8988T (cell line): ENCODE data around the gene RNU2-63P.
"Not testable (repeated sequence)": the region's sequence is repeated elsewhere in the genome, so short reads cannot be mapped to it uniquely, and the experiment has no call there.

Source experiments
- DNase-seq: peaks from one replicate; pipeline ENCODE4 v3.0.0; 2011

RNU2-63P gene

DNA sequence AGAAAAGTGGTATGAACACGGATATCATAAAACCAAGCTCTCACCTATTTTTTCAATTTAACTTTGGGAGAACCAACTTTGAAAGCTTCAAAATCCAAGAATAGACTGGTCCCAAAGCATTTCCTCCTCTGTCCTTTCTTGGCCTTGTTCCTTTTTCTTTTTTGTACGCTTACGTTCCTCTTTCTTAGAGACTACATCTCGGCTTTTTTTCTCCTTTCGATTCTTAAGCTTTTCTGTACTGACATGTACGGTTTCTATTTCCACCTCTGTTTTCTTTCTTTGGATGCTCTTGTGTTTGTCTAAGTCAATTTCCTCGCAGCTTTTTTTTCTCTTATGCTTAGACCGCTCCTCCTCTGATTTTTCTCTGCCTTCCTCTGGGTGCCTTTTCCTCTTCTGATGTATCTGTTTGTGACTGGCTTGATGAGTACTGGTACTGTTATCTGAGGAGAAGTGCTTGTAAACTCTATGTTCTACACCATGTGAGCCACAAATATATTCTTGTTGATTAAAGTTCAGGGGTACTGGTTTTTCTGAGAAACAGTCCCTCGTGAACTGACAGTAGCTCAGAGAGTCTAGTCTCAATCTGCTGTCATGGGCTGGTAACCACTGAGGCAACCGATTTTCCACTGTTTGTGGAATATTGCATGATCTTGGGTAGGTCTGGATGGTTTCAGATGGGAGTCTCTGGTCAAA is 11.5 kb upstream of the RNU2-63P start:
- no peak for DNase-seq

DNA sequence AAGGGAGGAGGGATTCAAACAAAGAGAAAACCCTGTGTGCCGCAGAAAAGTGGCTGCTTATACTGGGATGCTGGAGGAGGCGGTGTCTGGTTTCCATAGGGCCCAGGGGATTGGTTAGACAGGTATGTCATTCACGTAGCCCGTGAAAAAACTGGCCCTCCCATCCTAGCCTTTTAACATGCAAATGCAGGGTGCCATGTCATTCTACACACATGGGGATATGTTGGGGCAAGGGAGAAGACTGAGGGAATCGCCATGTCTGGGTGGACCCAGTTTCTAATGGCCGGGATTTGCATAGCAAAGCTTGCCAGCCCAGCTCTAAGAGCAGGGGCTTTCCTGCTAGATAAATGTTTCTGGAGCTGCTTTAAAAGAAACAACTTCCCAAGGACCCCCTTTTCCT is 8.2 kb upstream of the RNU2-63P start:
- DNase-seq = no peak

DNA sequence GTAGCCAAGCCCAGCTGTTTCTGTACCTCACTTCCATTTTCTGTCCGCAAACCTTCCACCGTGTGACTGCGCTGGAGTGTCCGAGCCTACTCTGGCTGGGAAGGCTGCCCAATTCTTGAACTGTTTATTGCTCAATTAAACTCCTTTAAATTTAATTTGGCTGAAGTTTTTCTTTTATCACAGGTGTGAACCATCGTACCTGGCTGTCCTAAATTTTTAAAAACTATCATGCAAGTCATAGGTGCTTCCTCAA is 6.2 kb upstream of the RNU2-63P start:
- DNase-seq = no peak

DNA sequence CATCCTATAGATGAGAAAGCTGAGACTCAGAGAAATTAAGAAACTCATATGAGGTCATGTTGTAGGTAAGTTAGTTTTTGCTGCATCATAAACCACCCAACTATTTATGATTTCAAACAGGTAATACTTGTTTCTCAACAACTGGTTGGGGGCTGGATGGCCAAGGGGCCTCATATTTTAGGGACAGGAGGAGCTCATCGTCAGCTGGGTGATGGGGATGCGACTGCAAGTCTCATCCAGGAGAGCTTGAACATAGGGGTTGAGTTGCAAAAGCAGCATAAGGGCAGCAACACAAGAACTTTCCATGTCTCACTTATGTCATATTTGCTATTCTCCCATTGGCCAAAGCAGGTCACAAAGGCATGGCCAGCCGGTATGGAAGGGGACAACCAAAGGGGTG is 3.6 kb upstream of the RNU2-63P start:
- no peak for DNase-seq

DNA sequence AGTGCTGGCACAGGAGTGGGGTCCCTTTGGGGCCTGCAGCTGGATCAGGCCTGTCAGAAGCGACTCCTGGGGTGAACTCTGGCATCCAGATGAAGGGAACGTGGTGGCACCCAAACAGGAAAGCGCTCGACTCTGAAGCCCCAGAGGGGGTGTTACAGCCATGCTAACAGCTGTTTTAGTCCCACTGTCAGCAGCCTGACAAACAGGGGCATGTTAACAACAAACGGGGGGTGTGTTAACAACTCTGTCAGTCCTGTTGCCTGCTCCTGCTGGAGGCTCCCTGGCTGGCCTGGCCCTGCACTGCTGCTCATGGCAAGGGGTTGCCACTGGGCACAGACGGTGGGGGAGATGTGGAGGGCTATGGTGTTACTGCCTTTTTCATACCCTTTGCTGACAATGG is 2.6 kb upstream of the RNU2-63P start:
- no peak for DNase-seq

DNA sequence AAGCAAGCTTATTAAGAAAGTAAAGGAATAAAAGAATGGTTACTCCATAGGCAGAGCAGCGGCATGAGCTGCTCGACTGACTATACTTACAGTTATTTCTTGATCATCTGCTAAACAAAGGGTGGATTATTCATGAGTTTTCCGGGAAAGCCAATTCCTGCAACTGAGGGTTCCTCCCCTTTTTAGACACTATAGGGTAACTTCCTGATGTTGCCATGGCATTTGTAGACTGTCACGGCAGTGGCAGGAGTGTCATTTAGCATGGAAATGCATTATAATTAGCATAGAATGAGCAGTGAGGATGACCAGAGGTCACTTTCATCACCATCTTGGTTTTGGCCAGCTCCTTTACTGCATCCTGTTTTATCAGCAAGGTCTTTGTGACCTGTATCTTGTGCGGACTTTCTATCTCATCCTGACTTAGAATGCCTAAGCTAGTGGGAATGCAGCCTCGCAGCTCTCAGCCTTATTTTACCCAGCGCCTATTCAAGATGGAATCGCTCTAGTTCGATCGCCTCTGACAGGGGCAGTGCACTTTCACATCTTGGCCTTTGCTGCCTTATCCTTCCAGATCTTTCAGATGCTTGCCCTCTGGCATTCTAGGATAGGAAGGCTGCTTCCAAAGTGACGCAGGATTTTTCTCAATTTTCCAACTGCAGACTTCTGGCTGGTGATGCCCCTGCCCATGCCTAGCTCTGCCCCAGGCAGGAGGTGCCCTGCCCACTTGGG is 1.9 kb upstream of the RNU2-63P start:
- DNase-seq = not testable (repeated sequence)

DNA sequence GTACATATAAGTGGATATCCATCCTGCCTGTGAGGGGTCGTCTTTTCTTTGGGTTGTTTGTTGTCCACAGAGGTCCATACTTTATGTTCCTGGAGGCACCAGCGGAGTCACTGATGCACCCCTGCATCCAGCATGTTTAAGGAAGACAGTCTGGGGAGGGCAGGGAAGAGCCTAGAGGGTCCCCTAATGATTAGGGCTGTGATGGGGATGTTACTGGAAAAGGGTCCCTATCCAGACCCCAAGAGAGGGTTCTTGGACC is 1.4 kb upstream of the RNU2-63P start:
- DNase-seq = not testable (repeated sequence)

DNA sequence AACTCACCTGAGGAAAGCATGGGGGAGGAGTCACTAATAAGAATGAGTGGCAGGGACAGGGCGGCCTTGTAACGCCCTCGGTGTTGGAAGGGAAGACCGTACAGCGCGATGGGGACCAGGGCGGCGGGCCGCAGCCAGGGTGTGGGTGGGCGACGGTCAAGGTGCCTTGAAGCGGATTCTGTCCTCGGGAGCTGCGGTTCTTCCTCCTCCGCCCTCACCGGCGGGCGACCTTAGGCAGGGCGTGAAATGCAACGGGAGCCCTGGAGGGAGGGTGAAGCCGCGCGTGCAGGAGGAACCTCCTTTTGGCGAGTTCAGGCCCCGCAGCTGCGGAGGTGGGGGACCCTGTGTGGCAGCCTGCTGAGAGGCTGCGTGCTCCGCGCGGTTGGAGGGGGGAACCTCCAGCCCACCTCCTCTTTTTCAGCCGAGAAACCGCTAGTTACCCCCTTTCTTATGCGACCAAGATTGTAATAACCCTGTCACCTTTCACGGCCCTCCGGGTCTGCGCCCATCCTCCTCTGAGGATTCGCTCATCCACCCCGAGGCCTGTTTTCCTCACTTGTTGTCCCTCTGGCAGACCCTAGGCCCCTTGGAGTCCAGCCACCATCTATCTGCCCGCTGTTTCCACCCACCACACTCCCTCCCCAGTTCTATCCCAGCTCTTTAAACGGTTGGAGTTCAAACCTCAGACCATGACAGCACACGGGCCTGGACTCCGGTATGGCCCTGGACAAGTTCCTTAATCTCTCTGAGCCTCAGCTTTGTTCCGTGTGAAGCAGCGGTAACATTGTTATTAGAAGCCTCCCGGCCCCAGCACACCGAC is 823 bp upstream of the RNU2-63P start:
- DNase-seq = peak; percentile 46

DNA sequence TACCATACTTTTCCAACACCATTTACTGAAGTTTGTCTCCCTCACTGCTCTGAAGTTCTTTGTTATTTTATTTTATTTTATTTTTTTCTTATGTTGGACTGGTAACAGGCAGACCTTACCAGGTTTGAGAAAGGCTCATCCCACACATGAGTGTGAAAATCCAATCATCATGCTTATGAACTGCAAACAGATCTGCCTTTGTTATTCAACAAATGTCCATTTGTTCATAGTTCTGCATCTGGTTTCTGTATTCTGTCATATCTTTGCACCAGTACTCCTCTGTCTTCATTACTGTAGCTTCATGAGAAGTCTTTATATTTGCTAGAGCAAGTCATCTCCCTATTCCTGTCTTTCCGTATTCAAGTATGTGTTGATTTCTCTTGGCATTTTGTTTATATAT is 5.3 kb downstream of the RNU2-63P start:
- DNase-seq = no peak

DNA sequence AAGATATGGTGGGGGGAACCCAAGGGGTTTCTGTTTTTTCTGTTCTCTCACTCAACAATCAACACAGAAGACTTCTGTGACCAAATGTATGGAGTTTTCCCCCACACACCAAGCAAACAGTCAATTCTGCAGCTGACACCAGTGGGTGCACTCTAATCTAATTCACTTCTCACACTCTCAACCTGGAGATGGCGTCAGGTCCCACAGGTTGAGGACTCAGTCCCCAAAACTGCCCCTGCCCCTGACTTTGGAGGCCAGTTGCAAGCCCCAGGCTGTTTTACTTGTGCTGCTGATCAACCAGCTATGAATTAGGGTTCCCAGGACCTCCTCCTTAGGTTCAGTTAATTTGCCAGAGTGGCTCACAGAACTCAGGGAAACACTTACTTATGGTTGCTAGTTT is 6.2 kb downstream of the RNU2-63P start:
- DNase-seq = no peak

DNA sequence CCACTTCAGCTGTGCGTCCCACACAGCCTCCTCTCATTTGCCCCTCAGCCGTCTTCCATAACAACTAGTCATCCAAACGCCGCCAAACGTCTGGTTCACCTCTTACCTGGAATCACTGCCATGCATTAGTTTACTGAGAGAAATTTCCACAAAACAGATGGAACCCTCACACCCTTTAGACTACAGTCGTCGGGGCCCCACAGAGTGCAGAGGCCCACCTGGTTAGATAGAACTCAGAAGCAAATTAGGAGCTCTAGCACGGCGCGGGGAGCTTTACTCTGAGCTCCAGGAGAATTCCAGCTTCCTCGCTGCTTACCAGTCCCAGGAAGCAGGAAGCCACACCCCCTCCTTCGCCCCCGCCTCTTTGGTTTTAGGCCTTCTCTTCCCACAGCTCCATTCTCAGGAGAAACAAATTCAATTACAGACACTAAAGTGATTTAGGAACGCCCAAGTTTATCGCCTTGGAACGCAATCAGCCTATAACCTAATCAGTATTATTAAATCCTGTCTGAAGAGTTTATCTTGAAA is 9.4 kb downstream of the RNU2-63P start:
- DNase-seq = no peak

DNA sequence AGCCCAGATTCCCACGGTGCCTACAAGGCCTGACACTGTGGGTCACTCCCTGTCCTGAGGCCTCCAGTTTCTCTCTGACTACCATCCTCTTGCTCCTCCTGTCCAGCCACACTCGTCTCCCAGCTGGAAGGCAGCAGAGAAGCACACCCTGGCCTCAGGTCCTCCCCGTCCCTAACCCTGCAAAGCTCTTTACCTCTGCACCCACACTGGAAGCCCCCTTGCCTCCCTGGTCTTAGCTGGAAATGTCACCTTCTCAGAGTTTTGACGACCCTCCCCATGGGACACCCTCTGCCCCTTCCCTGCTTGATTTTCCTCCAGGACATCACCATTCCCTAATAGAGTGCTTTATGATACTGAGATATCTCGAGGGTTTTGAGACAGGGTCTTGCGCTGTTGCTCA is 10.6 kb downstream of the RNU2-63P start:
- no peak for DNase-seq

DNA sequence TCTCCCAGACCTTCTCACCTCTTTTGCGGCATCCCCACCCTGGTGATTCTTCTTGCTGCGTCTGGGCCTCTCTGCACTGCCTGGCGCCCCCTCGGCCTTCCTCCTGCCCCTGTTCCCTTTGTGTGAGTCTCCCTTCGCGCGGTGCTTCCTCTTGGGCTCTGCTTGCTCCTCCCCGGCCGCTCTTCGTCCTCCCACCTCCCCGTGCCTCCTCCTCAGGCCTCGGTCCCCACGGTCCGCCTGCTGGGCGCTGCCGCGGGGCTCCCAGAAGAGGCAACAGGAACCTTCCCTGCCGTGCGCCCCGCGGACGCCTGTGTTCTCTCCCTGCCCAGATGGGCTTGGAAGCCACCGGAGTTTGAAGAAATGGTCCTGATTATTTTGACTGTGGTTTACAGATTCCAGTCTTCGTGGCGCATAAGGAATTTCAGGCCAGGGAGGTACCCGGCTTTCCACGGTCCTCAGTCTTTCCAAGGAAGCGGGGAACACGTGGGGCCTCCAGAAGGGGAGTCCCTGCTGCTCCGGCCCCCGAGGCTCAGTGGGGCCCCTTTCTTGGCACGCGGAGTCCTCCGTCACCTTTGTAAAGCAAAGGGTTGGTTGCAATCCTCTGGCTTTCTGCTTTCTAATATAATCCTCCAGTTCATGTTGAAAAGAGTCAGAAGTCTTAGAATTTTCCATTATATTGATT is 13.1 kb downstream of the RNU2-63P start:
- DNase-seq = no peak

DNA sequence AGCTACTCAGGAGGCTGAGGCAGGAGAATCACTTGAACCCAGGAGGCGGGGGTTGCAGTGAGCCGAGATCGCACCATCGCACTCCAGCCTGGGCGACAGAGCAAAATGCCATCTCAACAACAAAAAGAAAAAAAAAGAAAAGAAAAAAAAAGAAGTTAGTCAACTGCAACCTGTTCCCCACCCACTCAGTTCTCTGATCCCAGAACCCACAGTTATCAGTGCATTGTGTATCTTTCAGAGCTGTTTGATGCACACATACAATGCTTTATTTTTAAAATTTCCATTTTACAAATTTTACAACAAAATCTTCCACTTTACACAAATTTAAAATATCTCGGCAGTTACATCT is 14.0 kb downstream of the RNU2-63P start:
- DNase-seq = no peak

DNA sequence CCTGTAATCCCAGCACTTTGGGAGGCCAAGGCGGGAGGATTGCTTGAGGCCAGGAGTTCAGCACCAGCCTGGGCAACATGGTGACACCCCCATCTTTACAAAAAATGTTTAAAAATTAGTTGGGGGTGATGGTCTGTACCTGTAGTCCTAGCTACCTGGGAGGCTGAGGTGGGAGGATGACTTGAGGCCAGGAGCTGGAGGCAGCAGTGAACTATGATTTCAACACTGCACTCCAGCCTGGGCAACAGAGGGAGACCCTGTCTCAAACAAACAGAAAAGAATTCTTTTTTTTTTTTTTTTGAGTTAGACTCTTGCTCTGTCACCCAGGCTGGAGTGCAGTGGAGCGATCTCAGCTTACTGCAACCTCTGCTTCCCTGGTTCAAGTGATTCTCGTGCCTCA is 15.9 kb downstream of the RNU2-63P start:
- DNase-seq = not testable (repeated sequence)

DNA sequence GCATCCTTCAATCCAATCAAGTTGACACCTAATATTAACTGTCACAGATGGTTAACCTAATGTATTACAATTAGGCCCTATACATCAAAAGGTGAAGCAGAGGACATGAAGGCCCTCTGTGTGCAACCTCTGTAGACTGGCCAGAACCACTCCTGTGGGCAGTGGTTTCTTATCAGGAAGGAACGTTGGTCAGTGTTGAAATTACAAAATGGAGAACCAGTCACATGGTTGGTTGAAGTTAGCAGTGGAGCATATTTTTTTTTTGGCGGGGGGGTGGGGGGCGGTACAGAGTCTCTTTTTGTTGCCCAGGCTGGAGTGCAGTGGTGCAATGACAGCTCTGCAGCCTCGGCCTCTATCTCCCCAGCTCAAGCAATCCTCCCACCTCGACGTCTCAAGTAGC is 19.8 kb downstream of the RNU2-63P start:
- no peak for DNase-seq

DNA sequence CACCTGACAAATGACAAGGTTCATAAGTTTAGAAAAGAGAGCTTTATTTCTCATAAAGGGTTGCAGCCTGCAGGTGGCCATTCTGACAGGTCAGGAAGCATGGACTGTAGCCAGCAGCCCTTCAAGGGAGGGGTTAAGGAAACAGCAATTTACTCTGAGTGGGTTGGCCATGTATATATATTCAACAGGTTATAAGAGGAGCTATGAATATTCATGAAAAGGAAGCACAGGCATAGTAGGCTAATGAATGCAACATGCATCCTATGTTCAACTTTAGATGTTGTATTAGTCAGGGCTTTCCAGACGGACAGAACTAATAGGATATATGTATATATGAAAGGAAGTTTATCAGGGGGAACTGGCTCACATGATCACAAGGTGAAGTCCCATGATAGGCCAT is 20.6 kb downstream of the RNU2-63P start:
- no peak for DNase-seq

DNA sequence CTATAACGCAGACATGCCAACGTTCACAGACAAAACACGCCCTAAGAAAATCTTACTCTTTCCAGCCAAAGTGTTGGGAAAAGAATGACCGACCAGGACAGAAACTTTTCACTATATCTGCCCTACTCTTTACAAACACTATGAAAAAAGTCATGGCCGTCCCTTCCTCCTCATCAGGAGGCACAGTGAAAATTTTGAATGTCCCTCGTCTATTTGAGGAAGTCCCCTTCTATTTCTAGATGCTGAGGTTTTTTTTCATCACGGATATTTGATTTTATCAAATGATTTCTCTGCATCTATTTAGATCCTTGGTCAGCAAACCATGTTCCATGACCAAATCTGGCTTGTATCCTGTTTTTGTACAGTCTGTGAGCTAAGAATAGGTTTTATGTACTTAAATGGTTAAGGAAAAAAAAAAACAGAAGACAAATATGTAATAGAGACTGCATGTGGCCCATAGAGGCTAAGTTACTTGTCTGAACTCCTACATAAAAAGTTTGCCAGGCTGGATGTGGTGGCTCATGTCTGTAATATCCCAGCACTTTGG is 22.0 kb downstream of the RNU2-63P start:
- not testable (repeated sequence) for DNase-seq

DNA sequence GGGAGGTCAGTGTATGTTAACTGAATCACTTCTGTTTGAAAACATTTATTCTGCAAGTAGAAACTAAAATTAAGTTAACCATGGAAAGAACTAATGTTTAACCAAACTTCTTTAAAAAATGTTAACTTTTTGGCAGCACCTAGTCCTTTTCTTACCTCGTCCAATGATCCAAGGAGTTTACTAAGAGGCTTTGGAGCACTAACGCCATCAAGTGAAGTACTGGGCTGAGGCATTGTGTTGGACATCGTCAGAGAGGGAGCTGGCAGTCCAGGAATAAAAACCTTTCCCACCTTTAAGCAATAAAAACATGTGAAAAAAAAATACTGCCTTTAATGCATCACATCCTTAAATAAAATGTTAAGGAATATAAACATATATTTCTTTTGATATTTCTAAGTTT is 23.8 kb downstream of the RNU2-63P start:
- DNase-seq = not testable (repeated sequence)

DNA sequence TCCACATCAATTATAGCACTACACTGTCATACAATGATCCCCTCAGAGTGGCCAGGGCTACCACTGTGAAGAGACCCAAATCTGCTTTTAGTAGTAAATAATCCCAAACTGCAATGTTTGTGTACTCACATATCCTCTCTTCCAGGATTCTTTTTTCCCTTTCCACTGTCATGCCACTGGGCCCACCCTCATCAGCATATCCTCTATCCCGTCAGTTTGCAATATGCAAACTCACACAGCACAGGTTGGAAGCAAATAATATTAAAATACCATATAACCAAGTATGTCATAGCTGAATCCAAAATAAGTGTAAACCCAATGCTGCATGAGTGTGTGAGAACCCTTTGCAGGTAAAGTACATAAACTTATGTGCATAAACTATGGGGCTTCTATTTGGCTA is 28.9 kb downstream of the RNU2-63P start:
- not testable (repeated sequence) for DNase-seq

DNA sequence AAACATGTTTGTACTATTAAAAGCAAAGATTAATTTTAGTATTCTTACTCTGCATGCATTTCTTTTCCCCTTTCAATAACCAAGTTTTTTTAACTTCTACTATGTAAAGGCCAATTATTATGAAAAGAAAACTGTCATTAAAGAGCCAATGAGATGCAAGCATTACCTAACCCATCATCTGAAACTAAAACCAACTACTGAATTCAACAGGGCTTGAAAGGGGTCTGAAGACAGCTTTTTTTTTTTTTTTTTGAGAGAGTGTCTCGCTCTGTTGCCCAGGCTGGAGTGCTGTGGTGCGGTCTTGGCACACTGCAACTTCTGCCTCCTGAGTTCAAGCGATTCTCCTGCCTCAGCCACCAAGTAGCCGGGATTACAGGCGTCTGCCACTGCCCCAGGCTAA is 30.4 kb downstream of the RNU2-63P start:
- not testable (repeated sequence) for DNase-seq

DNA sequence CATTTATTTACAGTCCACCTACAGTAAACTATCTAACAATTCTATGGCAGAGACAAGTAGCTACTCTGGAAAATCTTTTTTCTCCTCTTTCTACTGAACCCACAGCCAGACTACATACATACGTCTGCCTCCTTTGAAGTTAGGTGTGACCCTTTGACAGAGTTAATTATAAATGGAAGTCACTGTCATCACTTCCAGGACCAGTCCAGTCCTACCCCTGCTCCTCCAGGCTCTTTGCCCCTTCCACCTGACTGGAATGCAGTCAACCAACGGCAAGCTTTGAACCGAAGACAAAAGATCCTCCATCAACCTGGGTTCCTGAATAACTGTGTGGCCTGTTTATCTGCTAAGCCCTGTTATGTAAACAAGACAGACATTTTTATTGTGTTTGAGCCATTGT is 35.2 kb downstream of the RNU2-63P start:
- not testable (repeated sequence) for DNase-seq

DNA sequence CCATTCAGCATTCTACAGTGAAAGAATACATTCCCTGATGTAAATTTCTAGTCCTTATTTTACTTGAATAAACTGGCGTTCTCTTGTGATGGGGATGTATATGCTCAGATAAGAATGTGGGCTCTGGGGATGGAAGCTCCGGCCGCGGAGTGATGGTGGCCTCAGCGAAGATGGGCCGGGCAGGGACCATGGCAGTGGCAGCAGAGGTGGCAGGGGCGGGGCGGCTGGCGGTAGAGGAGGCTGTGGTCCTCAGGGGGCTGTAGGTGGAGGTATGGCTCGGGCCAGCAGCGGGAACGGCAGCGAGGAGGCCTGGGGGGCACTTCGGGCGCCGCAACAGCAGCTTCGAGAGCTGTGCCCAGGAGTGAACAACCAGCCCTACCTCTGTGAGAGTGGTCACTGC is 44.0 kb downstream of the RNU2-63P start:
- not testable (repeated sequence) for DNase-seq
